Hepatocyte (in vitro differentiated cells): ENCODE results near the gene PALD1.

Experiments
- CTCF ChIP-seq: fragments of 200-600 bp; sonication (generic); IDR thresholded peaks from 2 replicates; pipeline ENCODE4 v1.5.1; 2016; ENCODE audit warnings: antibody characterized with exemption, mild to moderate bottlenecking; ENCODE audit not compliant: poor library complexity
- EZH2 ChIP-seq: fragments of 200-600 bp; sonication (generic); IDR thresholded peaks from 2 replicates; pipeline ENCODE4 v1.6.1; 2016; ENCODE audit warnings: antibody characterized with exemption, mild to moderate bottlenecking, borderline replicate concordance
- EZH2phosphoT487 ChIP-seq: fragments of 200-600 bp; sonication (generic); IDR thresholded peaks from one replicate; pipeline ENCODE4 v1.6.1; 2018; ENCODE audit warnings: antibody characterized with exemption, mild to moderate bottlenecking, low read depth, moderate library complexity; ENCODE audit not compliant: unreplicated experiment, severe bottlenecking

GRCh38 chr10:70550459-70550858 lies 71.9 kb downstream of the PALD1 start:
- TF ChIP-seq CTCF (no peak), EZH2 (no peak), EZH2phosphoT487 (no peak)
